HG03108 (cell line): ENCODE data around the gene MBD6.

Experiments
- ATAC-seq: cut with Tn5 transposase; IDR thresholded peaks from one replicate; pipeline ENCODE4 v1.9.1; 2021; ENCODE audit warnings: moderate library complexity; ENCODE audit not compliant: unreplicated experiment

MBD6 gene

GRCh38 chr12:57526477-57527126 is 4.0 kb downstream of the MBD6 start:
- no peak for ATAC-seq

- ATAC-seq = no peak
Measured at GRCh38 chr12:57527184-57527583, 4.6 kb downstream of the MBD6 start.

GRCh38 chr12:57528176-57528575 is 5.6 kb downstream of the MBD6 start:
- no peak for ATAC-seq

GRCh38 chr12:57528831-57529555 is 6.4 kb downstream of the MBD6 start:
- no peak for ATAC-seq

GRCh38 chr12:57529831-57530230 is 7.2 kb downstream of the MBD6 start:
- ATAC-seq = no peak

GRCh38 chr12:57530396-57531142 is 7.9 kb downstream of the MBD6 start:
- no peak for ATAC-seq

- no peak for ATAC-seq
Measured at GRCh38 chr12:57531836-57532235, 9.2 kb downstream of the MBD6 start.

GRCh38 chr12:57533108-57533507 is 10.5 kb downstream of the MBD6 start:
- ATAC-seq = no peak

- ATAC-seq = no peak
Measured at GRCh38 chr12:57534250-57534649, 11.6 kb downstream of the MBD6 start.

- no peak for ATAC-seq
Measured at GRCh38 chr12:57534991-57535543, 12.4 kb downstream of the MBD6 start.

- no peak for ATAC-seq
Measured at GRCh38 chr12:57535764-57536596, 13.4 kb downstream of the MBD6 start.

GRCh38 chr12:57536597-57536942 is 13.9 kb downstream of the MBD6 start:
- ATAC-seq = no peak

- ATAC-seq = no peak
Measured at GRCh38 chr12:57539134-57539768, 16.6 kb downstream of the MBD6 start.

- ATAC-seq = no peak
Measured at GRCh38 chr12:57541001-57541400, 18.4 kb downstream of the MBD6 start.

GRCh38 chr12:57541717-57542116 is 19.1 kb downstream of the MBD6 start:
- ATAC-seq = no peak

GRCh38 chr12:57543581-57543980 is 21.0 kb downstream of the MBD6 start:
- no peak for ATAC-seq

GRCh38 chr12:57545809-57546437 is 23.3 kb downstream of the MBD6 start:
- no peak for ATAC-seq

- peak; percentile 99 for ATAC-seq
Measured at GRCh38 chr12:57546438-57547287, 24.0 kb downstream of the MBD6 start, which contains the start of gene DCTN2. Gene DCTN2 (minus strand): TSS chr12:57547192. CDS start chr12:57547063, 129 bp downstream.
